HG02938 (cell line): ENCODE measurements around the gene PYDC1.
"Not testable (repeated sequence)": the region's sequence is repeated elsewhere in the genome, so short reads cannot be mapped to it uniquely, and the experiment has no call there.

ENCODE experiments used
- ATAC-seq: cut with Tn5 transposase; IDR thresholded peaks from one replicate; pipeline ENCODE4 v1.9.1; 2021; ENCODE audit warnings: mild to moderate bottlenecking, moderate library complexity; ENCODE audit not compliant: unreplicated experiment

Gene PYDC1

DNA sequence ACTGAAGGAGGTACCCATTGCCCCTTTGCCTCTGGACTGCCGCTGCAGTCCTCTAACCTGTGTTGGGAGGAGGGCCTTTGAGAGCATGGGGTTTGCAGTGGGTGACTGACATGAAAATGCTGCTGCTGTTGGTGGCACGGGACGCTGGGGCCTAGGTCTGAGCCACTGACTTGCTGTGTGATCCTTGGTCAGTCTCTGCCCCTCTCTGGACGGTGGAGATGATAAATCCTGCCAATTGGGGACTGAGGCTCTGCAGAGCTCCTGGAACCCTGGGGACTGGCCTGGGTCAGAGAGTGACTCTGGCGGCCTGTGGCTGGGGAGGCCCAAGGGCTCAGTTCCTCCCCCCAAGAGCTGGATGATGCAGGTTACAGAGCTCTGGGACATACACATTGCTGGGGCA, 6.1 kb upstream of the PYDC1 start:
- ATAC-seq: no peak

DNA sequence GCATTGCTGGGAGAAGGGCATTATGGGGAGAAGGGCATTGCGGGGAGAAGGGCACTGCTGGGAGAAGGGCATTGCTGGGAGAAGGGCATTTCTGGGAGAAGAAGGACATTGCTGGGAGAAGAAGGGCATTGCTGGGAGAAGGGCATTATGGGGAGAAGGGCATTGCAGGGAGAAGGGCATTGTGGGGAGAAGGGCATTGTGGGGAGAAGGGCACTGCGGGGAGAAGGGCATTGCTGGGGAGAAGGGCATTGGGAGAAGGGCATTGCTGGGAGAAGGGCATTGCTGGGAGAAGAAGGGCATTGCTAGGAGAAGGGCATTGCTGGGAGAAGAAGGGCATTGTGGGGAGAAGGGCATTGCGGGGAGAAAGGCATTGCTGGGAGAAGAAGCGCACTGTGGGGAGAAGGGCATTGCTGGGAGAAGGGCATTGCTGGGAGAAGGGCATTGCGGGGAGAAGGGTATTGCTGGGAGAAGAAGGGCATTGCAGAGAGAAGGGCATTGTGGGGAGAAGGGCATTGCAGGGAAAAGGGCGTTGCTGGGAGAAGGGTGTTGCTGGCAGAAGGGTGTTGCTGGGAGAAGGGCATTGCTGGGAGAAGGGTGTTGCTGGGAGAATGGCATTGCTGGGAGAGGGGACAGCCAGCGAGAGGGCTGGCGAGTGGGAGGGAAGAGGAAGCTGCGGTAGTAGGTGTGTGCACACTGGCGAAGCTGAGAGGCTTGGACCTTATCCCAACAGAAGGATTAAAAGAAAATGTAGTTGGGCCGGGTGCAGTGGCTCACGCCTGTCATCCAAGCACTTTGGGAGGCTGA, 4.6 kb upstream of the PYDC1 start:
- ATAC-seq: no peak

DNA sequence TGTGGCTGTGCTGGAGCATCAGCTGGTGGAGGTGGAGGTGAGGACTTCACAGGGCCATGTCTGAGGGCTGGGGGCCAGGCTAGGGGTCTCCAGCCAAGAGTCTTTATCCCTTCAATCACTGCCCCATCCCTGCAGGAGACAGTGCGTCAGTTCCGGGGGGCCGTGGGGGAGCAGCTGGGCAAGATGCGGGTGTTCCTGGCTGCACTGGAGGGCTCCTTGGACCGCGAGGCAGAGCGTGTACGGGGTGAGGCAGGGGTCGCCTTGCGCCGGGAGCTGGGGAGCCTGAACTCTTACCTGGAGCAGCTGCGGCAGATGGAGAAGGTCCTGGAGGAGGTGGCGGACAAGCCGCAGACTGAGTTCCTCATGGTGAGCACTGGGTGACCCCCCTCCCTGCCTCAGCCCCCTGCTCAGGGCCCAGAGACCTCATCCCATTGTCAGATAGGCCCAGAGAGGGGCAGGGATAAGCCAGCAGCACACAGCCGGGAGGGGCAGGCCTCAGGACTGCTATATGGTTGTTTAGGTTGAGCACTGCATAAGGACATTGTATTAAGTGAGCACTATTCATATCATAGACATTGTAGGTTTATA, 2.3 kb upstream of the PYDC1 start:
- ATAC-seq: no peak

DNA sequence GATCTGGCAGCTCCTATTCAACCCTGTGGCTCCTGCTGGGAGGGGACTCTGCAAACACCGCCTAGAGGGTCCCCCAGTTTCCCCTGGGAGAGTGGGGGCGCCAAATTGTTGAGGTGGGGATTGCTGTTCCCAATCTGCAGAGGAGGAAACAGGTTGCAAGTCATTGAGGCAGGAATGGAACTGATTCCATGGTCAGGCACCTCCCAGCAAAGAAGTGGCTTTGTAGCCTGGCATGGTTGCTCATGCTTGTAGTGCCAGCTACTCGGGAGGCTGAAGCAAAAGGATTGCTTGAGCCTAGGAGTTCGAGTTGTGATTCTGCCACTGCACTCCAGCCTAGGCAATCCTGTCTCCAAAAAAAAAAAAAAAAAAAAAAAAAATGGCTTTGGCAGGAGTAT, 198 bp upstream of the PYDC1 start:
- no peak for ATAC-seq

DNA sequence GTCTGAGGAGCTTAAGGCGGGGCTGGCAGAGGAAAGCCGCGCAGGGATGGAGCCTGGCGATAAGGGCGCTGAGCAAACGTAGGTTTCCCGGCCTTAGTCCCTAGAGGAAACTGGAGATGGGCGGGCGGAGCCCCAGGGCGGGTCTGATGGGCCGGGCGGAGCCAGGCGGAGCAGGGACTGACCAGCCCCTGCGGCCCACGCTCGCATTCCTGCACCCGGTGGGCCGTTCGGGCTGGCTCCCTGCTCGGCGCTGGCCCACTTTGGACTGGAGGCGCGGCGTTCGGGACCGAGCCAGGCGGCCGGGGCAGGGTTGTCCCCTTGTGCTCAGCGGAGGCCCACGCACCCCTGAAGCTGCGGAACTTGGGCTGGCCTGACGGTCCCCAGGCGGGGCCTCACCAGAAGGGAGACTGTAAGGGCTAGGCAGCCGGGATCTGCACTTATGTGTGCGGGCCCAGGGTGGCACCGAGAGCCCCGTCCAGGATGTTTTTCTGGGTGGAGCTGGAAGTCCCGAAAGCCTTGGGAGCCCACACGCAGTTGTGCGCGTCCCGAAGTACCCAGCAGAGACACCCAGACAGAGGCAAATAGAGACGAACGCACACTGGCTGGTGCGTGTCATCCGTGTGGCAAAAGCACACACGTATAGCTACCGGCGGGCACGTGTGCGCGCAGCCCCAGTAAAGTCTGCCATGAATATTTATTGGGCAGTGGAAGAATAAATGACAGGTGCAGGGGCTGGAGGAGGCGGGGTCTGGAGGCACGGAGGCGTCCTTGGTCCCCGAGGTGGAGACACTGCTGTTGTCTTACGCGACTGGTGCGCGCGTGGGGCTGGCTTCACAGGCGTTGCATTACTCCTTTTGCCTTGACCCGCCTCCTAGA, 1.4 kb downstream of the PYDC1 start:
- ATAC-seq: no peak

DNA sequence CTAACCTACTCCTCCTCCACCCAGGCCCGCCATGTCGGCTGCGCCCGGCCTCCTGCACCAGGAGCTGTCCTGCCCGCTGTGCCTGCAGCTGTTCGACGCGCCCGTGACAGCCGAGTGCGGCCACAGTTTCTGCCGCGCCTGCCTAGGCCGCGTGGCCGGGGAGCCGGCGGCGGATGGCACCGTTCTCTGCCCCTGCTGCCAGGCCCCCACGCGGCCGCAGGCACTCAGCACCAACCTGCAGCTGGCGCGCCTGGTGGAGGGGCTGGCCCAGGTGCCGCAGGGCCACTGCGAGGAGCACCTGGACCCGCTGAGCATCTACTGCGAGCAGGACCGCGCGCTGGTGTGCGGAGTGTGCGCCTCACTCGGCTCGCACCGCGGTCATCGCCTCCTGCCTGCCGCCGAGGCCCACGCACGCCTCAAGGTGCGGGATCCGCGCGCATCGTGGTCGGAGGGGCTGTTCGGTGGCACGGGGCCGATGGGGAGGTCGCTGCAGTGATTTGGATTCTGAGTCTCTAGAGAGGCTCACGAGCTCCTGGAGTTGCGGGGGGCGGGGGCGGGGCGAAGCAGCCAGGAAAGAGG, 2.1 kb downstream of the PYDC1 start:
- ATAC-seq: no peak

DNA sequence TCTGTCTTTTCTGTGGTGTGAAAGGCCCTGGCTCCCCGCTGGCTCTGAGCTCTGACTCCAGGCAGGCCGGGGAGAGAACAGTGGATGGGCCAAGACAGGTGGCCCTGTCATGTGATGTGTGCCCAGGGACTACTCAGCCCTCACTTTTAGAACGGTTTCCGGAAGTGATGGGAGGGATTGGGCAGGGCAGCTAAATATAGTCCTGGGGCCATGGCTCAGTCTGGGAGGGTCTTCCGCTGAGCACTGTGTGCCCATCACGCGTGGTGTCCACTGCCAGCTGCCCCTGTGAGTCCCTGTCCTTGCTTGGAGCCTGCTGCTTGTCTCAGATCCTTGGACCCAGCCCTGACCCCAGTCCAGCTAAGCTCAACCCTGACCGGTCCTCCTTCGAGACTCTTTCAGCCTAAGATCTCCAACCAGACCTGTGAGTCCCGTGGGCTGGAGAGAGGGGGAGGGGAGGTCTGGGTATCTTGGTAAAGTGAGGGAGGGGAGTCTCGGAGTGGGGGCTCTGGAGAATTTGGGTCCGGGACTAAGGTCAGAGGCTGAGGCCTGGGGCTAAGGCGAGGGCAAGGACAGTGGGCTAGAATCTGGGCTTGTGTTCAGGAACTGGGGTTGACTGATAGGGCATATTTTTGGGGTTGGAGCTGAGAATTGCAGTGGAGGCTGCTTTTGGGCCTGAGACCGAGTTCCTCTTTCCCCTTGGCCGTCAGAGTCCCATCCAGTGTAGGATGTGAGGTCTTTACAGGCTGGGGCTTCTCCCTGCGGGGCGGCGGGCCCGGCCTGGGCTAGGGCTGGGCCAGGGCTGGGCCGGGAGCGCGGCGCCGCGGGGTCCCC, 2.8 kb downstream of the PYDC1 start, which contains the start of gene TRIM72:
Gene TRIM72 (plus strand): TSS at position 243 of the 831 bp plus-strand sequence. CDS start 620 bp downstream, outside the sequence.
- no peak for ATAC-seq

DNA sequence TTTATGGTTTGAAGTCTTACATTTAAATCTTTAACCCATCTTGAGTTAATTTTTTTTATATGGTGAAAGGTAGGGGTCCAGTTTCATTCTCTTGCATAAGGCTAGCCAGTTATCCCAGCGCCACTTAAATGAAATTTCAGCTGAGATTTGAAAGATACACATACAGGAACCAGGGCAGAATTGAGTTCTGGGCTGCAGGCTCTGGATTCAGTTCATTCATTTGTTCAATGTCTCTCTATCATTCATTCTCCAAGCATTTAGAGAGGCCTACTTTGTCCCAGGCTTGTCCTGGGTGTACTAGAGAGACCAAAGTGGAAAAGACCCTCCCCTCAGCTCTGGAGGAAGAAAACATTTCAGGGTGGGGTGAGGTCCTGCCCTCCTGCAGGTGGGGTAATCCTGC, 3.6 kb downstream of the PYDC1 start:
- ATAC-seq: no peak

DNA sequence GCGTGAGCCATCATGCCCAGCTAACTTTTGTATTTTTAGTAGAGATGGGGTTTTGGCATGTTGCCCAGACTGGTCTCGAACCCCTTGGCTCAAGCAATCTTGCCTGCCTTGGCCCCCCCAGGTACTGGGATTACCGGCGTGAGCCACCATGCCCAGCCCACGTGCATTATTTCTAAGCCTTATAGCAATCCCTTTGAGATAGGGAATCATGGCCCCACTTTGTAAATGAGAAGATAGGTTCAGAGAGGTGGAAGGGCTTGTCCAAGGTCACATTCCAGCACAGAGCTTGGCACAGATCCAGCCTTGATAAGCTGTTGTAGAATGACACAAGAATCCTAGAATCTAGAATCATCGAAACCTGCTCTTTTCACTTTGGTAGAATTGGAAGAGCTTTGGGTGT, 10.2 kb downstream of the PYDC1 start:
- ATAC-seq: no peak

DNA sequence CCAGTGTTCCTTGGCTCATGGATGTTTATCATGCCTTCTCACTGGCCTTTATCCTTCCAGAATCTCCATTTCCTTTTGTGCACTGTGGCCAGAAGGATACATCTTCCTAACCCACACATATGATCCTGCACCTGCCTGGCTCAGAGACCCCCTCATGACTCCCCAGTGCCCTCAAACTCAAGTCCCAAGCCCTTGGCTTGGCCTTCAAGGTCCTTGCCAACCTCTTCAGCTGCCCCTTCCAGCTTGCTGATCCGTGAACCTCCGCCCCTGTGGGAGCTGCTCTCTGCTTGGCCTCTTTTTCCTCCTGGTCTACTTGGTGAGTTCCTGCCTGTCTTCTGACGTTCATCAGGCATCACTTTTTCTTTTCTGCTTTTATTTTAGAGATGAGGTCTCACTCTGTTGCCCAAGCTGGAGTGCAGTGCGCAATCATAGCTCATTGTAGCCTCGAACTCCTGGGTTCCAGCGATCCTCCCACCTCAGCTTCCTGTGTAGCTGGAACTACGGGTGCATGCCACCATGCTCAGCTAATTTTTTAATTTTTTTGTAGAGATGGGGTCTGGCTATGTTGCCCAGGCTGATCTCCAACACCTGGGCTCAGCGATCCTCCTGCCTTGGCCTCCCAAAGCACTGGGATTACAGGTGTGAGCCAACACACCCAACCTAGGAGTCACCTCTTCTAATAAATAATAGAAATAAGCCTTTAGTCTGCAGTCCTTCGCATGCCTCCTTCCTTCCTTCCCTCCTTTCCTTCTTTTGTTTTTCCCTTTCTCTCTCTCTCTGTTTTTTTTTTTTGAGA, 11.9 kb downstream of the PYDC1 start:
- ATAC-seq: no peak

DNA sequence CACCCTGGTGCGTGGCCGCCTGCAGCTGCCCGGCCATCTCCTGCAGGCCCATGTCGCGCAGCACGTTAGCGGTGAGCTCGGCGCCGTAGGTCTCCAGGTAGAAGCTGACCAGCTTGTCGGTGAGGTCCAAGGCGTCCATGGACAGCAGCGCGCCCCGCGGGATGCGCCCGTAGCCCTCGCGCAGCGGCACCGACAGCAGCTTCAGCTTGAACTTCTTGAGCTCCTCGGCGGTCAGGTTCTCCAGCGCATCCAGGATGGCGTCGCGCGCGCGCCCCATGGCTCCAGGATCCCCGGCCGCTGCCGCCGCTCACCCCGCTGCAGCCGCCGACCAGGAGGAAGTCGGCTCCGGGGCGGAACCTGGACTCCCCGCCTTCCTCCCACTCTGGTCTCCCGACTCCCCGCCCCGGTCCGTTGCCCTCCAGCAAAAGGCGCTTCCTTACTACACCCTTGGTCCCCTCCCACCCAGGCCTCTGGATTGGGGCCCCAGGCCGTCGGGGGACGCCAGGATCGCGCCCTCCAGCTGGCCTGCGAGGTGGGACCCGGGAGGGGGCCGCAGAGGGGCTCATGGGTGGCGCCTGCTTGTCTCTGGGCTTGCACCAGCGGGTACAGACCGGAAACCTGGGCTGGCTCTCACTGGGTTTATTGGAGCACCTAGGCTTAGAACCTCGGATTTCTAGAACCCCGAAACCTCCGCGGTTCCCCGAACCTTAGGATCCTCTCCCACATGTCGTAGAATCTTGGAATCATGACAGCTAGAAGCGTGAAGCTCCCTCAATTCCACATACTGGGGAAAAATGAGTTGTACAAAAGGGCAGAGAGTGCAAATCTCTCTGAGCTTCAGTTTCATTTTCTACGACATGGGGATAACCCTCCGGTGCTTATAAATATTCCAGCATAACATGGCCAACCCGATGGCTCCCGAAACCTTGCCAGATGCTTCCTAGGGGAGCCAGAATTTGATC, 14.2 kb downstream of the PYDC1 start, which contains the start of gene PYCARD:
Gene PYCARD (minus strand): TSS at position 347 of the 962 bp plus-strand sequence. CDS start 70 bp downstream, at position 277.
- ATAC-seq: no peak

DNA sequence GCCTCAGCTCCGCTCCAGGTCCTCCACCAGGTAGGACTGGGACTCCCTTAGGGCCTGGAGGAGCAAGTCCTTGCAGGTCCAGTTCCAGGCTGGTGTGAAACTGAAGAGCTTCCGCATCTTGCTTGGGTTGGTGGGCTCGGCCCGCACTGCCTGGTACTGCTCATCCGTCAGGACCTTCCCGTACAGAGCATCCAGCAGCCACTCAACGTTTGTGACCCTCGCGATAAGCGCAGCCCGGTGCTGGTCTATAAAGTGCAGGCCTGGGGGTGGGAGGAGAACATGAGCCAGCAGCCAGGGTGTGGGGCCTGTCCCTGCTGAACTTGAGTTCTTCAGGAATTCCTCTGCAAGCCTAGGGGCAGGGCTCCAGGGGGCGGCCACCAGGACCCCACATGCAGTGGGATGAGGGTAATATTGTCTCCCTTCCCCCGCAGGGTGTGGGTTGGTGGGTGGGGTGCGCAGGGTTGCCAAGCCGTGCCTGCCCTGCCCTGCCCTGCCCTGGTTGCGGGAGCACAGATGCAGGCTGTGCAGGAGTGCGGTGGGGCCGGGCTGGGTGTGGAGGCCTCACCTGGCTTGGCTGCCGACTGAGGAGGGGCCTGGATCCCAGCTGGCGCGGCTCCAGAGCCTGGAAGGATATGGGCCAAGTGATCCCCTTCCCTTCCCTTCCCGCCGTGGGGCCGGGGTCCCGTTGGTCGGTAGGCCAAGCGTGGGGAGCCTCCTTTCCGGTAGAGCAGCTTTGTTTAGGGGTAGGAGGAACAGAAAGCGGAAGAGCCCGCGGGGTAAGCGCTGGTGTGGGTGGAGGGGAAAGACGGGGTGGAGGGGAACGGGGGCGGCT, 15.1 kb downstream of the PYDC1 start:
- no peak for ATAC-seq

DNA sequence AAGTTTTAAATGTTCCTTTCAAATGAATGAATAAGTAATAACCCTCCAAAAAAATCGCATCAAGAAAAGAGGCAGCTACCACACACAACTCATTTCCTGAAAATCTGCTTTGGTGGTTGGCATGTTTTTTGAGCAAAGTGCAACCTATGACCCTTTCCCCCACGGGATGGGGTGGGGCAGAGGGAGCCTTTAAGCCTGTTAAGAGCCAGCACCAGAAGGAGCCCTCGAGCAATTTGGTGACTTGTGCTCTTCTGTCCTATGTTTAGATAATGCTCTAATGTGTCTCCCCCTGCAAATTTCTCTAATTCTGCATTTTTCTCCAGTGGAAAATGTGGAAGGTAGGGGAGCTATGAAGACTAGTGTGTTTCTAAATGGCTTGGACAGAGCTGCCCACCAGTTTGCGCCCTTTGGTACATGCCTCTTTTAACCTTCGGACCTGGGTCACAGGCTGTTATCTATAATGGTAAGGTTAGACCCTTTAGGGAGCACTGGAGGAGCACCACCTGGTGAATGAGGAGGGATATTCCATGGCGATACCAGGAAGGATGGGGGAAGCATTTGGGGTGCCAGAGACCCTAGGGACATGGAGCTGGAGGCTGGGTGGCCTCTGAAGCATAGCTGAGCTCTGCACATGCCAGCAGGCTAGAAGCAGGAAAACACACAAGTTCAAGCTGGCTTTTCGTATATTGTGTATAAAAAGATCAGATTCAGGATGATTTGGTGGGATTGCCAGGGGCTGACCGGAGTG, 15.9 kb downstream of the PYDC1 start:
- no peak for ATAC-seq

DNA sequence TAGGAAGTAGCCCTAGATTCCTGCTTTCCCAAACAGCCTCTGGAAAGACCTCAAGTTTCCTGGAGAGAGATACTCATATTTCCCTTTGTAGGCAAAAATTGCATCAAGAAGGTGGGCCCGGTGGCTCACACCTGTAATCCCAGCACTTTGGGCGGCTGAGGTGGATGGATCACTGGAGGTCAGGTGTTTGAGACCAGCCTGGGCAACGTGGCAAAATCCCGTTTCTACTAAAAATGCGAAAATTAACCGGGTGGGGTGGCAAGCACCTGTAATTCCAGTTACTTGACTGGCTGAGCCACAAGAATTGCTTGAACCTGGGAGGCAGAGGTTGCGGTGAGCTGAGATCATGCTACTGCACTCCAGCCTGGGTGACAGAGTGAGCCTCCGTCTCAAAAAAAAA, 16.8 kb downstream of the PYDC1 start:
- ATAC-seq: not testable (repeated sequence)

DNA sequence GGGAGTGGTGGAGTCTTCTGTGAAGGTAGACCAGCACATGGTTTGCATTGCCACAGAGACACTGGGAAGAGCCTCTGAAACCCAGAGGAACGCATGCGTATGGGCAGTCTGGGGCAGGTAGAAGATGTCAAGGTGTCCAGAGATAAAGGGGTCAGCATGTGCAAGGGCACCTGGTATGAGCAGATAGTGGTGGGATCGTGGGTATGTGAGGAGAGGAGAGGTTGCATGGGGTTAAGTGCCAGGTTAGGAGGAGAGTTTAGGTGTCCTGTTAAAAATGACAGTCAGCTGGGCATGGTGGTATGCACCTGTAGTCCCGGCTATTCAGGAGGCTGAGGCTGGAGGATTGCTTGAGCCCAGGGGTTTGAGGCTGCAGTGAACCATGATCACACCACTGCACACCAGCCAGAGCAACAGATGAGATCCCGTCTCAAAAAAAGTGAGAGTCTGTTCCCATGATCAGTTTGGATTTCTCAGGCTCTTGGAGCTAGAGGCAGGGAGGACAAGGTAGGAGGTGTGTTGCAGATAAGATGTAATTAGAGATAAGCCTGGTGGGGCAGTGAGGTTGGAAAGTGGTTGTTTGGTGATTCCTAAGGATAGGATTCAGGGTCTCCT, 17.4 kb downstream of the PYDC1 start:
- ATAC-seq: no peak

DNA sequence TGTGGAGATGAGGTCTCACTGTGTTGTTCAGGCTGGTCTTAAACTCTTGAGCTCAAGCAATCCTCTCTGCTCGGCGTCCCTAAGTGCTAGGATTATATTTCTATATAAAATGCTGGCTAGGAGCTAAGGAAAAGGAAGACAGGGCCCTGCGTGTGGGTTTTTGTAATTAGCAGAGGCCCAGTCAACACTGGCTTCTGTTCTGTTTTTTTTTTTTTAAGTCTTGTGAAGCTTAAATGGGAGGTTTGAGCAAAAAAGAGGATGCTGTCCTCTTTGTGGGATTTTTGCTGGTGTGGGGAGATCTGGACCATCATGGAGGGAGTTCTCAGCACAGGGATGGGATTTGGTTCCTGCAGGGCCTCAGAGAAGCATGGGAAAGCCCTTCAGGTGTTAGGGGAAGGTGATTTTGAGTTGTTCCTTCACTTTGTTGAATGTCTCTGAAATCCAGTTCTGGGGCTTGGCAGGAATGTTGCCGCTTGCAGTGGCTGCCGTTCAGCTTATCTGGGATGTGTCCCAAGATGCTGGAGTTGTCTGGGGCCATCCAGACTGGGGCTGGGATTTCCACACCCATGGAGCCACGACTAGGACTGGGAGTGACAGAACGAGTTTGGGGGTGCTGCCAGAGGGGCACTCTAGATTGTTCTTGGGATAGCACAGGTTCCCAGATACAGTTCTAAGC, 18.6 kb downstream of the PYDC1 start:
- ATAC-seq: no peak
